Stimulated activated naive CD8-positive, alpha-beta T cell treated with anti-CD3 and anti-CD28 coated beads, Interleukin-15, Interleukin-2, amounts not matched to agents 100 ng/mL and 50 ng/mL, for 24 hours (primary cell): ENCODE results near the gene PGD.
"Not testable (repeated sequence)": the region's sequence is repeated elsewhere in the genome, so short reads cannot be mapped to it uniquely, and the experiment has no call there.

Experiments used
- H3K27ac Mint-ChIP-seq: one replicate; pipeline ENCODE4 v1.8.0; 2021; ENCODE audit warnings: mild to moderate bottlenecking, mixed read lengths
- H3K27me3 Mint-ChIP-seq: one replicate; pipeline ENCODE4 v1.8.0; 2021; ENCODE audit warnings: mixed read lengths
- H3K36me3 Mint-ChIP-seq: one replicate; pipeline ENCODE4 v1.8.0; 2021; ENCODE audit warnings: low read depth, mixed read lengths
- H3K4me1 Mint-ChIP-seq: one replicate; pipeline ENCODE4 v1.8.0; 2021; ENCODE audit warnings: low read depth, mixed read lengths
- H3K4me3 Mint-ChIP-seq: one replicate; pipeline ENCODE4 v1.8.0; 2021; ENCODE audit warnings: mild to moderate bottlenecking, mixed read lengths
- H3K9me3 Mint-ChIP-seq: one replicate; pipeline ENCODE4 v1.8.0; 2021; ENCODE audit warnings: mixed read lengths

PGD gene

DNA sequence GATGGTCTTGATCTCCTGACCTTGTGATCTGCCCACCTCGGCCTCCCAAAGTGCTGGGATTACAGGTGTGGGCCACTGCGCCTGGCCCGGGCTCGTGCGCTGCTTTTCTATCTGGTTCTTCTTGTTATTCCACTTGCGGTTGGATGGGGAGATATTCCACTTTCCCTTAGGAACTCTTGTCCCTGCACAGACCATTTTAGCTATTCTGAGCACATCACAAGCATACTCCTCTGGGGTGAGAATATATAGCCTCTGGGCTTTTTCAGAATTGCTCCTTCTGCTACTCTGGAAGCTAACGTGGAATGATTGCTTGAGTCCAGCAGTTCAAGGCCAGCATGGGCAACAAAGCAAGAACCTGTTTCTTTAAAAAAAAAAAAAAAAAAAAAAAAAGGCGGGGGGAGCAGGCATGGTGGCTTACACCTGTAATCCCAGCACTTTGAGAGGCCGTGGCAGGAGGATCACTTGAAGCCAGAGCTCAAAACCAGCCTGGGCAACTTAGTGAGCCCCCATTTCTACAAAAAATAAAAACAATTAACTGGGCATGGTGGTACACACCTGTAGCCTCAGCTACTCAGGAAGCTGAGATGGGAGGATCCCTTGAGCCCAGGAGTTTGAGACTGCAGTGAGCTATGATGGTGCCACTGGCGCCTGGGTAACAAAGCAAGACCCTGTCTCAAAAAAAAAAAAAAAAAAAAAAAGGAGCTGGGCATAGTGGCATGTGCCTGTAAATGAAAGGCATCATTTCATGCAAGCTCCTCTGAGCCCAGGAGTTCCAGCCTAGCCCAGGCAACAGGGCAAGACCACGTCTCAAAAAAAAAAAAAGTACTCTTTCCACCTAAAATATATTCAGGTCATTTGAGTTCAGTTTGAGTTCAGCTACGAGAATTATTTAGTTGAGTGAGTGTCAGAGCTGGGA lies 11.8 kb upstream of the PGD start:
- Mint-ChIP-seq H3K36me3 (no peaks in the 10 kb centered on the region), H3K27ac (no peak overlapping the region), H3K4me3 (no peak overlapping the region), H3K9me3 (no peaks in the 10 kb centered on the region), H3K27me3 (no peaks in the 10 kb centered on the region), H3K4me1 (peaks cover 7% of the 10 kb centered on the region)

DNA sequence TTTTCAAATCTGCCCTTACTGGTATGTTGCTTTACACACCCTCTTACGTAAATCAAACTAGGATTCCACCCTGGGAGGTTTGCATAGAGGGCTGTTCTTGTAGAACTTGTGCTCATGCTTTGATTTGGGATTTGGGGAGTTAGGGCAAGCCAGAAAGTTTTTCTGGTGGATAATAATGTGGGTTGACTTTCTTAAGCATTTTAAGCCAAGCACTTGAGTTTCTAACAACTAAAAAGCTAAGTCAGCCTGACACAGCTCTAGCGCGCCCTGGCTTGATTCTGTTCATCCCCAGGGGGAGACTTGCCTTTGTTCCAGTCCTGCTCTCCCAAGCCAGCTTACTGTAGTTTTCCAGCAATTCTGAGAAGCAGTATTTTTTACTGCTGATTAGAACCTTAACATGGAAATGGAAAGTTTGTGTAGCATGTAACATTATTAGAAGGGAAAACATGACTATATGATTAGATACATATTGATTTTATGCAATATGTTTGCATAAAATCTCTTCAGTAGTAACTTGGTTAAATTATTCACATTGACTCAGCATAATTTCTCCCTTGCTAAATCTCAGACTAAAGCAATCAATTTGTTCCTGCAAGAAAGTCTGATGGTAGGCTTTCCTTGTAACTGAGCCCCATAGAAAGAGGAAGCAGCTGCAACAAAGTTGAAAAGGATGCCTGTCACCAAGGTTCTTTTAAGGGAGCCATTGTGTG lies 11.0 kb upstream of the PGD start:
- H3K27ac Mint-ChIP-seq = no peak overlapping the region
- no peaks in the 10 kb centered on the region for H3K9me3 Mint-ChIP-seq
- H3K36me3 Mint-ChIP-seq = no peaks in the 10 kb centered on the region
- H3K4me3 Mint-ChIP-seq = no peak overlapping the region
- H3K27me3 Mint-ChIP-seq = no peaks in the 10 kb centered on the region
- H3K4me1 Mint-ChIP-seq = peaks cover 7% of the 10 kb centered on the region

DNA sequence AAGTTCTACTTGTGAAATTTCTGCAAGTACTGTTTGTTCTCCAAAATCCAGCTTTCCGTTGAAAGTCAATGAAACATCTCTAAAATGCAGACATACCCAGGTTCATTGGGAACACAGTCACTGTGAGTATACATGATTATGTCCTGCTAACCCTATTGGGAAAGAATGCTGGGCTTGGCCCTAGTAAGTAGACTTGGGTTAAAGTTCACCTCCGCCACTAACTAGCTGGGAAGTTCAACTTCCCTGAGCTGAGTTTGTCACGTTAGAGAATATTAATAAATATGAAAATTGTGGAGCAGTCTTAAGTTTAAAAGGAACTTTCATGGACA lies 10.5 kb upstream of the PGD start:
- no peaks in the 10 kb centered on the region for H3K36me3 Mint-ChIP-seq
- H3K27ac Mint-ChIP-seq = no peak overlapping the region
- no peak overlapping the region for H3K4me3 Mint-ChIP-seq
- H3K9me3 Mint-ChIP-seq = no peaks in the 10 kb centered on the region
- H3K27me3 Mint-ChIP-seq = no peaks in the 10 kb centered on the region
- peaks cover 7% of the 10 kb centered on the region for H3K4me1 Mint-ChIP-seq

DNA sequence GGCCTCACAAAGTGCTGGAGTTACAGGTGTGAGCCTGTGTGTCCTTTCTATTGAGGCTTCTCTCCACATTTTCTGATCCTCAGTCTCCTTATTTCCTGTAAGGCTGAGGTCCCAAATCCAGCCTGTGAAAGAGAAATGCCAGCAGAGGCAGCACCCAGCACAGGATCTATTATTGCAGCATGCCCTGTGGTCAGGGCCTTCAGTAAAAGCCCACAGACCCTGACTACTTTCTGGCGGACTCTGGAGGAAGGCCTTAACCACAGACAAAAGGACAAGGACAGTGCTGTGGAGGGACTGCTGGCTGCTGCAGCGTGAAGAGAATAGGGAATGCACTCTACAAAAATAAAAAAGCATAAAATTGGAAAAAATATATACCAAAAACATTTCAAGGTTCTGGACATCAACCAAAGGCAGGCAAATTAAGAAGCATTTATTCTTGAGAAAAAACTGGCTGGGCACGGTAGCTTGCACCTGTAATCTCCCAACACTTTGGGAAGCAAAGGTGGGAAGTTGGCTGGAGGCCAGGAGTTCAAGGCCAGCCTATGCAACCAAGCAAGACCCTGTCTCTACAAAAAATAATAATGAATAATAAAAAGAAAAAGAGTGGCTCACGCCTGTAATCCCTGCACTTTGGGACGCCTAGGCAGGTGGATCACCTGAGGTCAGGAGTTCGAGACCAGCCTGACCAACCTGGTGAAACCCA lies 9.4 kb upstream of the PGD start:
- H3K4me1 Mint-ChIP-seq = peaks cover 7% of the 10 kb centered on the region
- no peak overlapping the region for H3K4me3 Mint-ChIP-seq
- H3K36me3 Mint-ChIP-seq = no peaks in the 10 kb centered on the region
- no peaks in the 10 kb centered on the region for H3K27me3 Mint-ChIP-seq
- H3K9me3 Mint-ChIP-seq = no peaks in the 10 kb centered on the region
- no peak overlapping the region for H3K27ac Mint-ChIP-seq

DNA sequence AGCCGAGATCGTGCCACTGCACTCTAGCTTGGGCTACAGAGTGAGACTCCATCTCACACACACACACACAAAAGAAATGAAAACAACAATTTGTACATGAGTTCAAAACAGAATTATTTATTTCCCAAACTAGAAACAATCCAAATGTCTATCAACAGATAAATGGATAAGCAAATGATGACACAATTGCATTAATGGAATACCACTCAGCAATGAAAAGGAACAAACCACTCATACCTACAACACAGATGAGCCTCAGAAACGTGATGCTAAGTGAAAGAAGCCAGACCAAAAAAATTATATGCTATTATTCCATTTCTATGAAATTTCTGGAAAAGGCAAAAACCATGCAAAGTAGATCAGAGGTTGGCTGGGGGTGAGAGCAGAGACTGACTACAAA lies 2.0 kb upstream of the PGD start:
- Mint-ChIP-seq H3K4me1 (peaks cover 22% of the 10 kb centered on the region), H3K4me3 (no peak overlapping the region), H3K27me3 (no peaks in the 10 kb centered on the region), H3K27ac (no peak overlapping the region), H3K9me3 (no peaks in the 10 kb centered on the region), H3K36me3 (peaks cover 12% of the 10 kb centered on the region)

DNA sequence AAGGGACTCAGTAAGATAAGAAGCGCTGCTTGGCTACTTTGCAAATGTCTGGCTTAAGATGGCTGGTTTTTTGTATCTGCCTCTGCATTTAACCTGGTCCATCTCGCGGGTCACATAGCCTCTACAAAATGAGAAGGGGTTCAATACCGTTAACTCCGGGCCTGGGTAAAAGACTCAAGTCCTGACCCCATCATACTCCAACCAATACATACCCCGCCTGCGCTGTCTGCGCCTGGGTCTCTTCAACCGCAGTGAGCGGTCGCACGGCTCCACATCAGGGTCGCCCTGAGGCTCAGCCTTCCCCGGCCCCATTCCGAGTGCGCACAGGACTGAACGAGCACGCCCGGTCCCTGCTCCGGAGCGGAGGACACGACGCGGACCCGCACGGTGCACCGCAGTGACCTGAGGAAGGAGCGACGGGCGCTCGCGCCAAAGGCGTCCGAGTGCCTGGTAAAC lies 558 bp upstream of the PGD start:
- Mint-ChIP-seq H3K27me3 (no peaks in the 10 kb centered on the region), H3K27ac (peak overlapping the region; percentile 77), H3K4me1 (peaks cover 27% of the 10 kb centered on the region), H3K4me3 (peak overlapping the region; percentile 90), H3K9me3 (no peaks in the 10 kb centered on the region), H3K36me3 (peaks cover 18% of the 10 kb centered on the region)

DNA sequence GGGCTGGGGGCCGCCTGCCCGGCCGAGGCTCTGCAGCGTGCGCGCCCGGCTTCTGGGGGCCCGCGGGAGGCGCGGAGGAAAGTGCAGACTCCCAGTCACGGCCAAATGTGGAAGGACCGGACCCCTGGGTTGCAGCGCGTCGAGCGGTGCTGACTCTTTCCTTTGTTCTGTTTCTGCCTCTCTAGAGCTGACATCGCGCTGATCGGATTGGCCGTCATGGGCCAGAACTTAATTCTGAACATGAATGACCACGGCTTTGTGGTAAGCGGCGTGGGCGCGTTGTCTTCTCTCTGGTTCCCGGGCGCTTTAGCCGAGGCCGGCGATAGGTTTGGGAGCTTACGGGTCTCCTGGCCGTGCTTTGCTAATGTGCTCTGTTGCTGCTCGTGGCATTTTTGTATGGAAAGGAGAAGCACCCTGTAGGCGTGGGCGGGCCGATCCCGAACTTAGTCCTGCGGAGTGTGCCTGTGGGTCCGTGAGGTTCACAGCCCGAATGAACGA lies 629 bp downstream of the PGD start:
- Mint-ChIP-seq H3K4me1 (peaks cover 31% of the 10 kb centered on the region), H3K9me3 (no peaks in the 10 kb centered on the region), H3K27ac (peak overlapping the region; percentile 89), H3K36me3 (peaks cover 30% of the 10 kb centered on the region), H3K4me3 (peak overlapping the region; percentile 90), H3K27me3 (no peaks in the 10 kb centered on the region)

DNA sequence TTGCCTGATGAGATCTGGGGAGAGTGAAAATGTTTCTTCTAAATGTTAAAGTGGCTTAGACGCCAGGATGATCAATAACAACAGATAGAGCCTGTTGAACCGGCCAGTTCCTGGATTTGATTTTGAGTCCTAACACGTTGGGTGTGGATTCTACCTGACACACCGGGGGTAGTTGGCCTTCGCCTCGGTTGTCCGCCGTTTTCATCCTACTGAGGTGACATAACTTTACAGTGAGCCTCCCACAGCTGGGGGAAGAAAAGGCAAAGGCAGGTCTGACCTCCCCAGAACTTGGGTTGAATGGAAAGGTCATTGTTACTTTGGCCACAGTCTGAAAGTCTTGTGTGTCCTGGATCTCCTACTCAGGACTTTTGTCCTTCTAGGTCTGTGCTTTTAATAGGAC lies 1.1 kb downstream of the PGD start:
- Mint-ChIP-seq H3K9me3 (no peaks in the 10 kb centered on the region), H3K27ac (peak overlapping the region; percentile 89), H3K36me3 (peaks cover 35% of the 10 kb centered on the region), H3K4me3 (peak overlapping the region; percentile 90), H3K4me1 (peaks cover 31% of the 10 kb centered on the region), H3K27me3 (no peaks in the 10 kb centered on the region)

DNA sequence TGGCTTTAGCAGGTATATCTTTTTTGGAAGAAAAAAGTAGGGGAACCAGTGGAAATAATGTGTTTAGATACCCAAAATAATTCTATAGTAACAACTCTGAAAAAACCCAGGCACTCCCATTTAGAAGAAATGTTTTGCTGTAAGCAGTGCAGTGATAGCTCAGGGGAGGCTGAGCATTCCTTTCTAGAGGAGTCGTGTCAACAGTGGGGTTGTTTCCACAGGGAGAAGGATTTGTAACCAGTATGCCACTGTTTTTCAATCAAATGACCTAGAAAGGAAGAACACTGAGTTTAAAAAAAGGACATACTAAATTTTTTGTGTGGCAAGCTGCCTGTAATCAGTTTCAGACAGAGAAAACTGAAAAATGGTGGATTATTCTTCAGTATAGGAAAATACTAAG lies 2.4 kb downstream of the PGD start:
- H3K27me3 Mint-ChIP-seq = no peaks in the 10 kb centered on the region
- H3K36me3 Mint-ChIP-seq = peaks cover 38% of the 10 kb centered on the region
- H3K27ac Mint-ChIP-seq = no peak overlapping the region
- H3K4me3 Mint-ChIP-seq = no peak overlapping the region
- H3K9me3 Mint-ChIP-seq = no peaks in the 10 kb centered on the region
- peaks cover 31% of the 10 kb centered on the region for H3K4me1 Mint-ChIP-seq

DNA sequence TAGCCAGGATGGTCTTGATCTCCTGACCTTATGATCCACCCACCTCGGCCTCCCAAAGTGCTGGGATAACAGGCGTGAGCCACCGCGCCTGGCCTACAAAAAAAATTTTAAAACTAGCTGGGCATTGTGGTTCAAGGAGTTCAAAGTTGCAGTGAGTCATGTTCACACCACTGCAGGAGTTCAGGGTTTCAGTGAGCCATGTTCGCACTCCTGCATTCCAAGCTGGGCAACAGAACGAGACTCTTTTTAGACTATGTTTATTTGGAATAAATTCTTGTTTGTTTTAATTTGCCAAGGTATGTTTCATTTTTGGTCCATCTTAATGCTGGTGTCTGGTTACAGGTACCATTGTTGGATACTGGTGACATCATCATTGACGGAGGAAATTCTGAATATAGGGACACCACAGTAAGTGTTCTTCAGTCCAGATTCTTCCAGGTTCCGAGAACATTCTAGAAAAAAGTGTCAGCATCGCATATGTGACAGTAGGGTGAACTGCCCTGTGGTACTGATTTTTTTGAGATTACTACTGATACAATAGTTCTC lies 3.9 kb downstream of the PGD start:
- Mint-ChIP-seq H3K9me3 (no peaks in the 10 kb centered on the region), H3K27ac (no peak overlapping the region), H3K4me3 (no peak overlapping the region), H3K4me1 (peaks cover 31% of the 10 kb centered on the region), H3K27me3 (no peaks in the 10 kb centered on the region), H3K36me3 (peaks cover 54% of the 10 kb centered on the region)

DNA sequence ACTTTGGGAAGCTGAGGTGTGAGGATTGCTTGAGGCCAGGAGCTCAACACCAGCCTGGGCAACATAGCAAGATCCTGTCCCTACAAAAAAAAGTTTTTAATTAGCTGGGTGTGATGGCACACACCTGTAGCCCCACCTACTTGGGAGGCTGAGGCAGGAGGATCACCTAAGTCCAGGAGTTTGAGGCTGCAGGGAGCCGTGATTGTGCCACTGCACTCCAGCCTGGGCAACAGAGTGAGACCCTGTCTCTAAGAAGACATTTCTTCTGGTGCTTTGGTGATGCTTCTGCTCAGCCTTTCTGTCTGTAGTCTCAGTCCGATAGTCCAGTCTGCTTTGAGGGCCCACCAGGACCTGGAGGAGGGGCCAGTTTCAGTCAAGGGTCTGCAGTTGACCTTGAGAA lies 8.3 kb downstream of the PGD start:
- Mint-ChIP-seq H3K27me3 (no peaks in the 10 kb centered on the region), H3K4me3 (no peak overlapping the region), H3K36me3 (peaks cover 76% of the 10 kb centered on the region), H3K4me1 (peaks cover 9% of the 10 kb centered on the region), H3K27ac (no peak overlapping the region), H3K9me3 (no peaks in the 10 kb centered on the region)

DNA sequence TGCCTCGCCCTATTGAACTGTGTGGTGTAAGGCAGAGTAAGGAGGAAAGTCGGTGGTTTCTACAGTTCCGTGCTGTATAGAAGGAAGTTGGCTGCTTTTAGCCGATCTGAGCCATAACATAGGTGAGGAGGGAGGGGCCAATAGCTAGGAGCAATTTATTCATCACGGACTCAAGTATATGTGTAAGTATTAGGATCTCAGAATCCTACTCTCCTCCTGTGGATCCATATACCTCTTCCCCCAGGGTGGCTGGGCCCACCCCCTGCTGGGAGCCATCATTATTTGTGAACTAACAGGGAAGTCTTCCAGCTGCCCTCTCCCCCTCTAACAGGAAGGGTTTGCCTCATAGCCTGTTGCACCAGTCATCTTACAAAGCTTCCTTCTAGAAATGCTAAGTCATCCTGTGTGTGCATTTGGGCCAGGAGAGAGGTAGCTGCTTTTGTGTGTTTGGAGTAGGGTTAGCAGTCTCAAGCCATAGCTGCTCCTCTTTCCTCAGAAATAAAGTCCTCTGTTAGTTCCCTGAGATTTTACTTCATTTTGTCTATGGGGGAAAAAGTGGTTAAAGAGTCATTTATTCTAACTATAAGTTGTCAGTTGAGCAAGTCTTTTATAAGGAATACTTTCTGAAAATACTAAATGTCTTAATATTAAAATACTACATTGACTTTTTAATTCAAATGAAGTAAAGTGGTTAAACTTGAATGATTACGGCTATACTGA lies 16.5 kb downstream of the PGD start:
- H3K27me3 Mint-ChIP-seq = no peaks in the 10 kb centered on the region
- peak overlapping the region; percentile 71 for H3K27ac Mint-ChIP-seq
- no peak overlapping the region for H3K4me3 Mint-ChIP-seq
- H3K4me1 Mint-ChIP-seq = peaks cover 8% of the 10 kb centered on the region
- peaks cover 84% of the 10 kb centered on the region for H3K36me3 Mint-ChIP-seq
- no peaks in the 10 kb centered on the region for H3K9me3 Mint-ChIP-seq

DNA sequence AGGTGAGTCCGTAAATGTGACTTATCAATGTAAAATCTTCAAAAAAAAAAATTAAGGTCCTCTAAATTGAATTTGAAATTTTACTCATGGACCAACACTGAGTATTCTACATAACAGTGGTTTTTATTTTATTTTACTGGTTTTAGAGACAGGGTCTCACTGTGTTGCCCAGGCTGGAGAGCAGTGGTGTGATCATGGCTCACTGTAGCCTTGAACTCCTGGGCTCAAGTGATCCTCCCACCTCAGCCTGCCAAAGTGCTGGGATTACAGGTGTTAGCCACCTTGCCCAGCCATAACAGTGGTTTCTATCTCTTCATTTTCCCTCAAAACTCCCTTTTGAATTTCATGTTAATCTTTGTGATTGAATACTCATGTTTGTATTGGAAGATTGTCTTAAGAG lies 17.1 kb downstream of the PGD start:
- H3K36me3 Mint-ChIP-seq = peaks cover 85% of the 10 kb centered on the region
- not testable (repeated sequence) for H3K27me3 Mint-ChIP-seq, H3K27ac Mint-ChIP-seq, H3K4me3 Mint-ChIP-seq, H3K9me3 Mint-ChIP-seq, H3K4me1 Mint-ChIP-seq

DNA sequence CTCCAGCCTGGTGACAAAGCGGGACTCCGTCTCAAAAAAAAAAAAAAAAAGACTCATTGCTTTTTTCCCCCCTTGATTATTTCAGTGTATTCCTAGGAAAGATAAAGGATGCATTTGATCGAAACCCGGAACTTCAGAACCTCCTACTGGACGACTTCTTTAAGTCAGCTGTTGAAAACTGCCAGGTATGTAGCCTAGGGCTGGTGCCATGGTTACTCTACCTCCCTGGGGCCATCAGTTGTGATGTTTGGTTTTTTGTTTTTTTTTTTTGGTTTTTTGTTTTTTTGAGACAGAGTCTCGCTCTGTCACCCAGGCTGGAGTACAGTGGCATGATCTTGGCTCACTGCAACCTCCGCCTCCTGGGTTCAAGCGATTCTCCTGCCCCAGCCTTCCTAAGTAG lies 19.9 kb downstream of the PGD start:
- H3K4me3 Mint-ChIP-seq, H3K27me3 Mint-ChIP-seq, H3K9me3 Mint-ChIP-seq, H3K4me1 Mint-ChIP-seq, H3K27ac Mint-ChIP-seq: not testable (repeated sequence)
- H3K36me3 Mint-ChIP-seq = peaks cover 64% of the 10 kb centered on the region
